HG02588 (cell line): ENCODE results near the gene CSRP1.
"Not testable (repeated sequence)": the region's sequence is repeated elsewhere in the genome, so short reads cannot be mapped to it uniquely, and the experiment has no call there.

ENCODE experiments used
- ATAC-seq: cut with Tn5 transposase; IDR thresholded peaks from one replicate; pipeline ENCODE4 v1.9.1; 2021; ENCODE audit warnings: mild to moderate bottlenecking, moderate library complexity; ENCODE audit not compliant: unreplicated experiment

CSRP1 gene

DNA sequence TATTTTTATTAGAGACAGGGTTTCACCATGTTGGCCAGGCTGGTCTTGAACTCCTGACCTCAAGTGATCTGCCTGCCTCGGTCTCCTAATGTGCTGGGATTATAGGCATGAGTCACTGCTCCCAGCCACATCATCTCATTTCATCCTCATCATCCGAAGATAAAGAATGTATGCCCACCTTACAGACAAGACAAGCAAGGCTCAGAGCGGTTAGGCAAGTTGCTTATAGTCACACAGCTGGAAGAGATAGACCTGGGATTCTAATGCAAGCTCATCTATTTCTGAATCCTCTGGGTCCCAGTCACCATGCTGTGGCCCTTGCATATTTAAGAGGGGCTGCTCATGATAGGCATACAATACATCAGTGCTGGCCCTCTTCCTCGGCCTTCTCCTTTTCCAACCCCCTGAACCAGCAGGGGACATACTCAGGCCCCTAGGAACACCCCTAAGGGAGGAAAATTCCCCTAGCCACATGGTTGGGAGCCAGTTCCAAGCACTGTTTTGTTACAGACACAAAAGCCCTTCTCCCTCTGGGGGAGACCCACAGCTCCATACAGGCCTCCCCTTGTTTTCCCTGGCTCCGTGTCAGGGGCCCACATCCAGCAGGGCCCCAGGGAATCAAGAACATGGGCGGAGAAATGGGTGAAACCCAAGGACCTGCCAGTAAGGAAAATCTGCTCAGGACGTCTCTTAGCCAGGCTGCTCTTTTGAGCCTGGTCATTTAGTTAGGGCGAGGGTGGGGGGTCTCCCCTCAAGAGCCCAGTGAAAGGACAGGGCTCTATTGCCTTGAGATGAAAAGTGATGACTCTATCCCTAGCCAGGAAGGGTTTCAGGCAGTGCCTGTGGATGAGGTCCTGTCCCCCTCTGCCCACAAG, 6.9 kb downstream of the CSRP1 start:
- ATAC-seq = no peak

DNA sequence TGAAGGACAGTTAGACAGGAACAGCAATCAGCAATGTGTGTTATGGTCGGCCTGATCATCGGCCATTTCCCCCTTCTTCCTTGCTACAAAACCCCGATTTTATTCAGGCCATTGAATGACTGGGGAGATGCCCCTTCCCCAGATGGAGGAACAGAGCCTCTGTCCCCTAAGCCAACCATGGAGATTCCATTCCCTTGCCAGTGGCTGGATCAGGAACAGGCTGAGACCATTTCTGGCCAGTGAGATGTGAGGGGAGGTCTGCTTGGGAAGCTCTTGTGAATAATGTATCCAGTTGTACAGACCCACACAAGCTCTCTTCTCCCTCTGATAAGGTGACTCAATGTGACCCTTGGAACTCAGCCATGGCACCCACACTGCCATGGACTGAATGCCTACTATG, 7.7 kb downstream of the CSRP1 start:
- ATAC-seq = no peak

DNA sequence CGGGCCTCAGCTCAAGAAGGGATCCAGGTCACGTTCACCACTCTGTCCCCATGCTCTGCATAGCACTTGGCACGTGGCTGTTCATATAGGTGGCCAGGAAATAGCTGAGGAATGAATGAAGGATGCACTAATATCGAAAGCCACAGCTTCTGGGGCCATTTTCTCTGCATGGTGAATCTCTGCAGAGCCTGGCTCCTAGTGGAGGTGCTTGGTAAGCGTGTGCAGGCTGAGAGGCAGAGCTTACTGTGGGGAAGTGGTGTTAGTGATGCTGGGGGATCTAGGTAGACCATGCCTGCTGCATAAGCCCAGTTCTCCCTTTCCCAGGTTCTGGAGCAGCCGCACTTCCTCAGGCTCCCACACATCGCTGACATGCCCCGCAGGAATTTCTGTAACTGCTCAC, 8.3 kb downstream of the CSRP1 start:
- ATAC-seq = no peak

DNA sequence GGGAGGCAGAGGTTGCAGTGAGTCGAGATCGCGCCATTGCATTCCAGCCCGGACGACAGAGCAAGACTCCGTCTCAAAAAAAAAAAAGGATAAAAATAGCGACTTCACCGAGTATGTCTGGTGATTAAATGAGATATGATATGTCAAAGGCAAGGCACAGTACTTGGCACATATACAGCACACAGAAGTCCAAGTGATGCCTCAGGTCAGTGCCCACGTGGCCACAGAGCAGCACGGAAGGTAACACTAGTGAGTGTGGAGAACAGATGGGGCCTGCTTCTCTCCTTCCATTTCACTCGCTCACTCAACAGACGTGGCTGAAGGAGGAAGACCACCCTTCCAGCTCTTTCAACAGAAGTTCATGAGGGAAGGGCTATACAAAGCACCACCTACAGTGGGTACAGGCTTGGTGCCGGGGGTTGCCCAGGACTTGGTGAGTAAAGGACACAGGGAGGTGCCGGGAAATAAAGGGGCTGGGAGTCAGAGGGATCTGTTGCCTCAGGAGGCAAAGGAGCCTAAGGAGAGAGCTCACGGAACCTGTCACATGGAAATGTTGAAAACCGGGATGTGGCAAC, 8.9 kb downstream of the CSRP1 start:
- ATAC-seq = no peak

DNA sequence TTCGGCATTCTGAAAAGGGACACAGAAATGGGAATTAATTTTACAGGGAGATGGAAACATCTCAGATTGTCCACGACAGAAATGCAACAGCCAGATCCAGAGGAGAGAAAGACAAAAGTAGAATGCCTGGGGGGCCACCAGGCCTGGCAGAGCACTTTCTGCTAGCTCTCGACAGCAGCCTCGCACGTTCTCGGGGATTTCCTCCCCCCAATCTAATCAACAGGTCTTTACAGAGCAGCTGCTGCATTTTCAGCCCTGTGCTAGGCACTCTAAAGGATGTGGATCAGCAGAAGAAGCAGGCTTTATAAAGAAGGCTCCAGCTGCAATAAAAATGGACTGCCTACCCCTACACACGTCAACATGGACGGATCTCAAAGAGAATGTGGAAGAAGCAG, 10.6 kb downstream of the CSRP1 start:
- ATAC-seq = no peak

DNA sequence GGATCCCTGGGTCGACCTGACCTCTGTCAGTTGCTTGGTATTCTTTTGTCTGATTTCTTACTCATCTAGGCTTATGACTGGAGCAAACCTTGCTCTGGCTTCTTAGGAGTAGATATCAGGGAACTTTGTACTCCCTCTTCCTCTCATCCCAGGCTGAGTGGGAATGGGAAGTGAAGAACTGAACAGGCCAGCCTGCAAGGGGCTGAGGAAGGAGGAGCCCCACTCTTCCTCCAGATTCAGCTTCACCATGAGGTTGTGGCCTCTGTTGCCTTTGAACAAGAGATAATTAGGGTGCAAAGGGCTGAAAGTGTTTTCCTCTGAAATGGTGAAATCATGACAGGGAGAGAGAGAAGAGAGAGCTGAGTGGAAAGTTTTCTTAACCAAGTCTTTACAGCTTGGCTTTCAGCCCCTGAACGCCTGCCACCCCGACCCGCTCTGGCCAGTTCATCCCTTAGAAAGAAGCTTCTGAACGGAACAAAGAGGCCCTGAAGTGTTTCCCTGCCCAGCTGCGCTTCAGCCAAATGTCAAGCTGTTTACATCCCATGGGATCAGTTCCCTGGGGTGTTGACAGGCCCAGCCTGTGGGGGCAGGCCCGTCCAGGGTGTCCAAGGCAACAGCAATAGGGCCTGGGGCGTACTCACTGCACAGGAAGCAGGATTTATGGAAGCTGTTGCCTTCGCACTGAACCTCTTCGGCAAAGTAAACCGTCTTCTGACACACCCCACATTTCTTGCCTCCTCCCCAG, 11.2 kb downstream of the CSRP1 start:
- no peak for ATAC-seq

DNA sequence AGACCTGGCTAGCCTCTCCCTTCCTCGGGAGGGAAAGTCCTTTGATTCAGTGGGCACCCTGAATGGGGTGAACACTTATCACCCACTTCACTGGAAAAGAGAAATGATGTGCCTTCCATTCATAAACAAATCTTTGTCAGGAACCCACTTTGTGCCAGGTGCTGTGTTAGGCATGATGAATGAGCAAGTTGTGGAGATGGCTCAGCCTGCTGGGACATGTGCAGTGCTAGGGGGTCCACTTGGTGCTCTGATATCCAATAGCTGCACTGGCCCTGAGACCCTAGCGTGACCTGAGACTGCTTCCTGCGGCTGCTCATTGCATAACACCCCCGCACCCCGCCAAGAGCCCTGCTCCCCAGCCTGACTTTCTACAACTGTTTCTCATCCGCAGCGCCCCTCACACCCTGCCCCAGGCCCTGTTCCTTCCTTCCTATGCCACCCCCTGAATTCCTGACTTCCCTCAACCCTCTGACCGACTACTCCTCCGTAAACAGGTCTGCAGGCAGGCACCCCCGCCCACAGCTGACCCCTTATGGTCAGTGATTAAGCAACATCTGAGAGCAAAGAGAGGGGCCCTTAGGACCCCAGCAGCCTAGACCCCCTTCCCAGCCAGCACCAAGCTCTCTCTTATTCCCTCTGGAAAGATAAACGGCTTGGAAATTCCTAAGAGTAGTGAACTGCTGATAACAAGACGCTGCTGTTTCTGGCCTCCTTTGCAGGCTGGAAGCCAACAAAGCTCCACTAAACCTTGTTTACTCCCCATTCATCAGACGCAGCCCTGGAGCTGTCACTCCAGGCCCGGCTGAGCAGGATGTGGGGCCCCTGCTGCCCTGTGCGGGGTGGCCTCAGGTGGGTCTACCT, 12.9 kb downstream of the CSRP1 start:
- ATAC-seq = no peak

DNA sequence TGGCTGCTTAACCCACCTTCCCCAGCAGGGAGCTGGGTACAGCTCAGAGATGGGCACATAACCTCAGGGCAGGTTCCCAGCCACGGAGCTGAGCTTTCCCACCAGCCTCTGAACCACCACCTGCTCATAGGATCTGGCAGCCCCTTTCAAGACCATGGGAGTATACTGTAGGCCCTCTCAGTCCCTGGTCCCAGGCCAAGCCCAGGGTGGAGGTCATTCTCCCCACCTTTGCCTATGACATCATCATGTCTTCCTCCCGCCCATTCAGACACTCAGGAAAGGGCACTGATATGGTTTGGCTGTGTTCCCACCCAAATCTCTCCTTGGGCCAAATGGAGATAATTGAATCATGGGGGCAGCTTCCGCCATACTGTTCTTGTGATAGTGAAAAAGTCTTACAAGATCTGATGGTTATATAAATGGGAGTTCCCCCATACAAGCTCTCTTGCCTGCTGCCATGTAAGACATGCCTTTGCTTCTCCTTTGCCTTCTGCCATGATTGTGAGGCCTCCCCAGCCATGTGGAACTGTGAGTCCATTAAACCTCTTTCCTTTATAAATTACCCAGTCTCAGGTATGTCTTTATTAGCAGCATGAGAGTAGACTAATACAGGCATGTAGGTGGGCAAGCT, 13.8 kb downstream of the CSRP1 start:
- not testable (repeated sequence) for ATAC-seq

DNA sequence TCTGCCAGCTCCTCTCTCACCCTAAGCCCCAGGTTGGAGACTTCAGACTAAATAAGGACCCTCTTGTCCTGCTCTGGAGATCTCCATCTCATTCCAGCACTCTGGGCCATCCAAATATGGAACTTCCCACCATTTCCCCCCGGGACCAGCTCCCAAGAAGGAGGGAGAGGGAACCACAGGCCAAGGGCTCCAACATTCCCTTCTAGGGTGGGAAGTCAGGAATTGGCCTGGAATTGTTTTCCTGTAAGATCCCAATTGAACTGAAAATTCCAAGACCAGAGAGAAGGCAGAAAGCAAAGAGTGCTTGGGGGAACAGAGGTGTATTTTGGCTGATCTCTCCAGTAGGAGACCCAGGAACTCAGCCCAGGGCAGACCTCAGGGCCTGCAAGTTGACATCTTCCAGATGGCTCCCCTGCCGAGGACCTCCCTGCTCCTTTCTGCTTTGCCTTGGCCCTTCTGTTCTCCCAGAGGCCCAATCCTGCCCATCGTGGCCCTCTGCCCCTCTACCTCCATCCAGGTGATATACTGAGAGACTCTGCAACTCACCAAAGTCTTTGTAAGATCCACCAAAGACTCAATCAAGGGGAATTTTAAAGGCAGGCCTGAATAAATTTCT, 14.9 kb downstream of the CSRP1 start:
- ATAC-seq = no peak

DNA sequence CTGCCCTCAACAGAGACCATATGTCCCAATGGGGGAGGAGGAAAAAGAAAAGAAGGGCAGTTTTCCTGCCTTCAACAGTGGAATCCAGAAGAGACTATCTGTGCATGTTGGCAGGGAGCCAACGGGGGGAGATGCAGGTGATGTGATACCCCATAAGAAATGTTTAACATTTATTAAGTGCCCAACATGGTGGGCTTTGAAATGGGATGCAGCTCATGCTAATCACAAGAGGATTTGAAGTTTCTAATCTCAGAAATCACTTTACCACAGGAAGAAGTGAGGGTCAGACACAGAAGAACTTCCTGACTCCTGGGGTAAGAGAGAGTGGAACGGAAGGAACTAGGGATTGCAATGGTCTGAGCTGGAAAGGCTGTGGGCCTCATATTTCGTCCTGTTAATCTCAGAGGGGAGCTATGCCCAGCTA, 16.2 kb downstream of the CSRP1 start:
- ATAC-seq = no peak

DNA sequence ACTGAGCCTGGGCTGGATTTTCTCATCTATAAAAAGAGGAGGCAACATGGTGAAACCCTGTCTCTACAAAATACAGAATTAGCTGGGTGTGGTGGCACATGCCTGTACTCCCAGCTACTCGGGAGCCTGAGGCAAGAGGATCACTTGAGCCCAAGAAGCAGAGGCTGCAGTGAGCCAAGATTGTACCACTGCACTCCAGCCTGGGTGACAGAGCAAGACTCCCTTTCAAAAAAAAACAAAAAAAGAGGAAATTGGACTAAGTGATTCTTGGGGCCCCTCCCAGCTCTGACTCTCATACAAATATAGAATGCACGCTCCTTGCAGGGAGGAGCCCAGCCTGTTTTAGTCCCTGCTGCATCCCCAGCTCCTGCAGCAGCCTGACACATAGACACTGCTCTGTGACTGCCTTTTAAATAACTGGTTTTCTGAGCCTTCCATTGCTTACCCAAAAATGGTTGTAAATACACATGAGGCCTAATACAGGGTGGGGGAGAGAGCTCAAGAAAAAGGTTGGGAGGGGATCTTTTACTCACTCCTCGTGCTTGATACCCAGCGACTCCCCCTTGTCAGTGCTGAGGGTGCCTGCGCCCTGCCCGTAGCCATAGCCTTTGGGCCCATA, 17.2 kb downstream of the CSRP1 start:
- no peak for ATAC-seq

DNA sequence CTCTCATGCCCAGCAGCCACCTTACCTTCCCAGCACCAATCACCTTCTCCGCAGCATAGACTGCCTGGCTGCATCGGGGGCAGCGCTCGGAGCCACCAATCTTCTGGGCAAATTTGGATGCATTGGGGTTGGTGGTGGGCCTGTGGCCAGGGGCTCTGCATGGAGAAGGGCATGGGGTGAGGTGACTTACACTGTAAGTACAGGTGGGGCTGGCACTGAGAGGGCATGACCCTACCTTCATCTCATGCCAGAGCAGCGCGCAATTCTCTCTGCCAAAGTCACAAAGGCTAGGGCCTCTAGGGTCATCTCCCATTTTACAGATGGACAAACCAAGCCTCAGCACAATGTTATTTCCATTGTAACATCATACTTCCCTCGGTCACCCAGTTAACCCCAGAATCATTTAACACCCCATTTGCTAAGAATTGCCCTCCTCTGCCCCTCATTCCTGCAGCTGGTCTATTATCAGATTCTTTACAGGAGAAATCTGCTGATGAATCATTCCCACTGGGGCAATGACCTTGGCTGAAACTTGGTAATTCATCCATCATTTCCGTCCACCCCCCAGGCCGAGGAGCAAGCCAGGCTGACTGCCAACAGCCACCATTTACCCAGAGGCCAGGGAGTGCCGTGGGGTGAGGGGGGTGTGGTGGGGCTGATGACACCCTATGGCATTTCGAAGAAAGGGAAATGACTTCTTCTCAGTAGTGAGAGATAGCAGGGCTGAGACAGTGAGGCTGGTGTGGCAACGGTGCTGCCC, 17.9 kb downstream of the CSRP1 start:
- no peak for ATAC-seq

DNA sequence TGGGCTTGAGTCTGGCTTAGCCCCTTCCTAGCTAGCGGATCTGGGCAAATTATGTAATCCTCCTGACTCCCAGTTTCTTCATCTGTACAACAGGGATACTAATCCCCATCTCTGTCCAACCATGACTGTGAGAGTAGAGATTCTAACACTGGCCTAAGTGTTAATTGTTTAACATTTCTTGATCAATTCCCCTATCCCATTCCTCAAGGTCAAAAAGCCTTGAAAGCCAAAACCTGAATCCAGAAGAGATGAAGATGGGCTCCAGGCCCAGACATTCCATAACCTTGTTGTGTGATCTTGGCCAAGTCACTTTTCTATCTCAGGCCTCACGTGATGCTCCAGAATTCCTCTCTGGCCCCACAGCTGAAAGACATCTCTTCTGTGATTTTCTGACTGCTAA, 19.2 kb downstream of the CSRP1 start:
- no peak for ATAC-seq

DNA sequence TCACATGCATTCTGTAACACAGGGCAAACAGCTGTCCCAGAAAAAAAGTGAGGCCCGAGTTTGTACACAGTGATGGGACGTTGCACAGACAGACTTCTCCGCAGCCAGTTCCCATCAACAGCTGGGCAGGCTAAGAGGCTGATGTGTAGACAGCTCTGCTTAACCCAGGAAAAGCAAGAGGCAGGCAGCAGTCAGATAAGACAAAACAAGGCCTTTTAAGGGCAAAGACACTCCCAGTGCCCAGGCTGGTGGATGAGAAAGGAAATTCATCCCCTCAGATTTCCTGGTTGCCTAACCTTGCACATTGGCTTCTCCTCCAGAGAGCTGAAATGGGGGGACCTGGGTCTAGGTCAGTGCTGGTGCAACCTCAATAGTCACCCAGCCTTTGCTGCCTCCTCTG, 20.7 kb downstream of the CSRP1 start:
- ATAC-seq = no peak

DNA sequence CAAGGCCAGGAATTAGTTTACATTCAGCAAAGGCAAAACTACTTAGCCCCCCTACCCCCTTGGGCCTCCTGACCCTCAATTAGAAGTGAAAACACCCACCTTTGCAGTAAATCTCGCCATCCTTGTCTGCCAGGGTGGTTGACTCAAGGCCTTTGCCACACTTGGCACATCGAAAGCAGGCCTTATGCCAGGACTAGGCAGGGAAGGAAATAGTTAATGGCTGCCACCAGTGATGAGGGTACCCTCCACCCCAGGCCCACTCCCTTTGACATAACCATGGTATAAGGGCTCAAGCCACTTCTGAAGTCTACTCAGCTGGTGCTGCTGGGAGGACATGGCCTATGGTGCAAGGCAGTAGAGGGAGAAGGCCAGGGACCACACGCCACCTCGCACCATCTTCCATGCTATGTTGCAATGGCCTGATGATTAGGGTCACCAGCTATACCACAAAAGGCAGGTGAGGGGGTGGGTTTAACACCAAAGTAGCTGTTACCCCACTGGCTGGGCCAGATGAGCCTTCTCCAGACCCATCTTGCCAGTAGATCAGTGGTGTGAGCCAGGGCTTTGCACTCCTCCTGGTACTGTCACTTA, 21.6 kb downstream of the CSRP1 start:
- no peak for ATAC-seq

DNA sequence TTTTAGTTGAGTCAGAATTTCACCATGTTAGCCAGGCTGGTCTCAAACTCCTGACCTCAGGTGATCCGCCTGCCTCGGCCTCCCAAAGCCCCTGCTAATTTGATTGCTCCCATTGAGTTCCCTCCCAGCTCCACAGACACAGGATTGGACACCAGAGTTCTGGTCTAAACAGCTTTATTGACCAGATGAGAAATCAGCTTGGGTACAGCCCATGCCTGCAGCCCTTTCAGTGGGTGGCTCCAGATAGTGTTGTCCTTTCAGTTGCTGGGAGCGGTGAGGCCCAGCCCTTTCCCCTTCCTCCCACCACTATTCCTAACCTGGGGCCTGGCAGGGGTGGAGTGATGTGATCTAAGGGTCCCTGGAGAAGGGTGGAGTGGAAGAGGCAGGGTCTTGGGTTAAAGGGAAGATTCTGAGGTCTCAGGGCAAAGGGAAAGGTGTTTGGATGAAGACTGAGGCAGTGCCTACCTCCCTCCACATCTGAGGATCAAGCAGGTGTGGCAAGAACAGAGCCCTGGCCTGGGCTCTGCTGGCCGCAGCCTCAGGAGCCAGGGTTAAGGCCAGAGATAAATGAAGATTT, 23.5 kb downstream of the CSRP1 start:
- no peak for ATAC-seq

DNA sequence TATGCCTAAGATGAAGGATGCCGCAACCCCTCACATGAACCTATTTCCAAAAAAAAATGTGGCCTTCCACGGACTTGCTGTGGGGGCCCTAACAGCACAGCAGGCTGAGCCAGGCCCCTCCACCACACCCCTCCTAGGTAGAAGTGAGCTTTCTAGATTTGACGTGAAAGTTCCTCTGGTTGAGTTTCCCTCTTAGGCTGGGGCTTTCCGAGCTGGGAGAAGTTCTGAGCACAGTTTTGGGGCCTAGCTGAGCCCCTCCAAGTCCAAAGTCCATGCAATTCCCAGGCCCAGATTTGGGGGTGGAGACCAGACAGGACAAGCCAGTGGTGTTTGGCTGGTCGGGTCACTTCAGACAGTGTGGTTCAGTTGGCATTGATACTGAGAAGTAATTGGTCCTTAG, 24.2 kb downstream of the CSRP1 start:
- ATAC-seq = no peak
